Measurements from ENCODE around the gene TBCB. TPM values are rescaled to one million over a fixed set of nuclear protein-coding genes. Genes with fewer than 3 reads are reported as not detected.

TBCB gene
- total and polyA plus RNA-seq, 2 of the 4 experiments (the other 2 are of a cell fraction): 182 to 269 TPM

- H2AFZ ChIP-seq (replicated peaks; ENCODE audit: low read length, poor library complexity): peak overlapping the region; percentile 100
Measured at GRCh38 chr19:36116344-36116637, 1.0 kb downstream of the TBCB start.

More at GRCh38 chr19:36116344-36116637, 1.0 kb downstream of the TBCB start:
- H3K27me3 ChIP-seq (ENCODE audit: control insufficient read depth, insufficient read depth, low read length): no peaks in the 10 kb centered on the region
- no peak overlapping the region for H2BK20ac ChIP-seq (ENCODE audit: low read depth, low read length)
- ChIA-PET CTCF (interaction anchor here (3.5 kb wide), 1 partner anchor 11 kb away, joined by 14 read pairs; no protein-coding TSS in a partner anchor), POLR2A (ENCODE audit: unreplicated experiment) (no interaction called here)
- peaks cover 7% of the 10 kb centered on the region for H3K4me1 ChIP-seq (ENCODE audit: control insufficient read depth, insufficient read depth, low read length)
- no peak overlapping the region for H2BK120ac ChIP-seq (ENCODE audit: low read depth, low read length)
- intact Hi-C loops (cut with micrococcal nuclease) (no loop called here), in situ Hi-C loops (cut with MboI; ENCODE audit: low sequenced_read_pairs) (no loop called here), dilution Hi-C loops (cut with HindIII; ENCODE audit: low sequenced_read_pairs, unreplicated experiment) (no loop called here)
- peak overlapping the region; percentile 94 for H3K4me2 ChIP-seq (ENCODE audit: low read depth, low read length)
- no TSS peak for BruUV-seq (replicated peaks)
- peaks cover 16% of the 10 kb centered on the region for H4K20me1 ChIP-seq (ENCODE audit: insufficient read depth, low read length)
- no peak overlapping the region for H2BK15ac ChIP-seq (ENCODE audit: low read depth, low read length)
- ATAC-seq (ENCODE audit: low read depth) (no peak), DNase-seq (no peak)
- H4K91ac ChIP-seq (ENCODE audit: insufficient read depth, low read depth, low read length): peak overlapping the region; percentile 24
- 0 out of 2 replicates have a peak, but pooled peaks cover 6% of the 10 kb centered on the region for H3K9me1 ChIP-seq (ENCODE audit: insufficient read depth, low read length)
- no peaks in the 10 kb centered on the region for H3K9me3 ChIP-seq (ENCODE audit: control insufficient read depth, insufficient read depth, low read length)
- H2AK5ac ChIP-seq (ENCODE audit: low read depth, low read length): peak overlapping the region; percentile 99
- H3K27ac ChIP-seq (ENCODE audit: insufficient read depth, low read length): peak overlapping the region; percentile 71
- peak overlapping the region; percentile 99 for H2AK9ac ChIP-seq (replicated peaks; ENCODE audit: low read depth, low read length, poor library complexity)
- peaks cover 27 to 66% of the 10 kb centered on the region in 2 experiments for H3K79me1 ChIP-seq (ENCODE audit: low read depth in 1 of 2, low read length in 2 of 2)
- H2BK5ac ChIP-seq (ENCODE audit: low read depth, low read length, poor library complexity, severe bottlenecking): peak overlapping the region; percentile 4
- no peak overlapping the region for H3K18ac ChIP-seq (ENCODE audit: low read depth, low read length)
- no CpG with 5 or more reads among the region's 1 CpG for WGBS, 2 experiments (ENCODE audit: extremely low coverage in 2 of 2, insufficient read length in 1 of 2)
- peak overlapping the region; percentile 93 for H3K4ac ChIP-seq (ENCODE audit: low read depth, low read length)
- peak overlapping the region; percentile 65; the same call in 1 of the 2 replicates for H4K5ac ChIP-seq (ENCODE audit: low read depth, low read length)
- H3K56ac ChIP-seq (ENCODE audit: extremely low read depth, insufficient read depth, low read length): peak overlapping the region; percentile 43; the same call in 1 of the 2 replicates
- peak overlapping the region; percentile 34 to 95; a peak in 3 of 4 replicates for H4K8ac ChIP-seq (ENCODE audit: low read depth in 2 of 2, low read length in 2 of 2)
- H3K9ac ChIP-seq (ENCODE audit: low read depth, low read length): peak overlapping the region; percentile 83
- peak overlapping the region; percentile 88 for H3K14ac ChIP-seq (replicated peaks; ENCODE audit: low read depth, low read length)
- peak overlapping the region; percentile 90 for H3K23ac ChIP-seq (ENCODE audit: low read depth, low read length)
- peaks cover 28% of the 10 kb centered on the region for H3K36me3 ChIP-seq (ENCODE audit: control insufficient read depth, insufficient read depth, low read length)
- peak overlapping the region; percentile 63 for H3K4me3 ChIP-seq (ENCODE audit: insufficient read depth, low read depth, low read length)
- TF ChIP-seq ELK1 (IDR thresholded peaks at IDR 0.05; ENCODE audit: borderline replicate concordance, low read depth, low read length) (no peak), MAFK (IDR thresholded peaks at IDR 0.05; ENCODE audit: low read depth, low read length) (no peak), SMC3 (IDR thresholded peaks at IDR 0.05; ENCODE audit: low read depth, low read length) (no peak), RFX5 (IDR thresholded peaks at IDR 0.05; ENCODE audit: low read depth, low read length) (no peak), CEBPB (IDR thresholded peaks at IDR 0.05; ENCODE audit: low read depth, low read length) (no peak), MXI1 (IDR thresholded peaks at IDR 0.05; ENCODE audit: borderline replicate concordance, low read depth, low read length) (no peak)
